Mesothelial cell of epicardium (in vitro differentiated cells): ENCODE measurements around the gene PAOX. TPM values are rescaled to one million over a fixed set of nuclear protein-coding genes. Genes with fewer than 3 reads are reported as not detected.
A peak's percentile ranks its signal among the peaks of the same experiment; 100 is the strongest.

Experiments
- DNase-seq, 2 experiments: peaks; one replicate each; pipeline ENCODE4 v3.0.0; 2021; ENCODE audit warnings: low spot score in 2 of 2; ENCODE audit not compliant: unreplicated experiment in 2 of 2
- H3K27ac Mint-ChIP-seq: 2 replicates; pipeline ENCODE4 v1.8.0; 2021; ENCODE audit warnings: mixed read lengths
- H3K27me3 Mint-ChIP-seq: 2 replicates; pipeline ENCODE4 v1.8.0; 2021; ENCODE audit warnings: low read depth, mixed read lengths
- H3K36me3 Mint-ChIP-seq: 2 replicates; pipeline ENCODE4 v1.8.0; 2021; ENCODE audit warnings: mixed read lengths
- H3K4me1 Mint-ChIP-seq: 2 replicates; pipeline ENCODE4 v1.8.0; 2021; ENCODE audit warnings: mixed read lengths
- H3K4me3 Mint-ChIP-seq: 2 replicates; pipeline ENCODE4 v1.8.0; 2021; ENCODE audit warnings: mild to moderate bottlenecking, moderate library complexity, mixed read lengths
- H3K9me3 Mint-ChIP-seq: 2 replicates; pipeline ENCODE4 v1.8.0; 2021; ENCODE audit warnings: mixed read lengths
- total RNA-seq: library from RNA; stranded (reverse); gene quantifications from 3 replicates; pipeline ENCODE4 v1.2.1, GENCODE V29; 2021
- TF ChIP-seq, protein P1 (sequence below): fragments of 200-600 bp; sonication (generic); IDR thresholded peaks from one replicate; pipeline ENCODE4 v1.5.0; 2021; ENCODE audit warnings: antibody characterized with exemption; ENCODE audit not compliant: unreplicated experiment

Gene PAOX
- total RNA-seq, 1 donor from 2014 or later: 7.5 TPM

DNA sequence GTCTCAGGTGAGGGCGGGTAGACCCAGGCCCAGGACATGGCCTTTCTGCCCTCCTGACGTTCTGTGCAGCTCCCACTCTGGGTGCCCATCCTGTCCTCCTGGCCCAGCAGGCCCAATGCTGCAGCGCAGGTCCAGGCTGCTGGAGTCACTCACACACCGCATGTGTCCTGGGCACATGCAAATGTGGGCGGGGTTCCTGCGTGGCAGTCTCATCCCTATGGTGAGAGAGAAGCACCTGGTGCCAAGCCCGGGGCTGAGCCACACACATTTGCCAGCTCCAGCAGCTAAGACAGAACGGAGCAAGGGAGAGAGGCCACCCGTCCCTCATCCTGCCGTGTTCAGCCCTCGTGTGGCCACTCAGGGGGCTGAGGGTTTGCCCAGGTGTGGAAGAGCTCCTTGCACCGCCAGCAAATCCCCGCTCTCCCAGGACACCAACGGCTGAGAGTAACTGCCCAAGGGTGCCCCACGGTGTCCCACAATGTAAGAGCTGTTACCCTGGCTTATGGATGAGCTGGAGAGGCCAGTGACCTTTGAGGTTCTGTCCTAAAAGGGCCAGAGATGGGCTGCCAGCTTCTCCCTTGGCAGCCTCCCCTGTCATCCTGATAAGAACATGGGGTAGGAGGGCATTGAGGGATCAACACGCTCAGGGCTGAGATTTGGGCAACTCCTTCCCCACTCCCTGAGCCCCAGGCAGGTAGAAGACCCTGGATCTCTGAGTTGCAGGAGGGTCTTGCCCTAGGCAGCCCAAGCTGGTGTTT lies 25.7 kb upstream of the PAOX start:
- Mint-ChIP-seq H3K27me3 (no peaks in the 10 kb centered on the region), H3K9me3 (no peaks in the 10 kb centered on the region), H3K36me3 (no peaks in the 10 kb centered on the region), H3K4me1 (peaks cover 3% of the 10 kb centered on the region), H3K27ac (no peak overlapping the region), H3K4me3 (no peak overlapping the region)
- TF ChIP-seq, protein P1, sequence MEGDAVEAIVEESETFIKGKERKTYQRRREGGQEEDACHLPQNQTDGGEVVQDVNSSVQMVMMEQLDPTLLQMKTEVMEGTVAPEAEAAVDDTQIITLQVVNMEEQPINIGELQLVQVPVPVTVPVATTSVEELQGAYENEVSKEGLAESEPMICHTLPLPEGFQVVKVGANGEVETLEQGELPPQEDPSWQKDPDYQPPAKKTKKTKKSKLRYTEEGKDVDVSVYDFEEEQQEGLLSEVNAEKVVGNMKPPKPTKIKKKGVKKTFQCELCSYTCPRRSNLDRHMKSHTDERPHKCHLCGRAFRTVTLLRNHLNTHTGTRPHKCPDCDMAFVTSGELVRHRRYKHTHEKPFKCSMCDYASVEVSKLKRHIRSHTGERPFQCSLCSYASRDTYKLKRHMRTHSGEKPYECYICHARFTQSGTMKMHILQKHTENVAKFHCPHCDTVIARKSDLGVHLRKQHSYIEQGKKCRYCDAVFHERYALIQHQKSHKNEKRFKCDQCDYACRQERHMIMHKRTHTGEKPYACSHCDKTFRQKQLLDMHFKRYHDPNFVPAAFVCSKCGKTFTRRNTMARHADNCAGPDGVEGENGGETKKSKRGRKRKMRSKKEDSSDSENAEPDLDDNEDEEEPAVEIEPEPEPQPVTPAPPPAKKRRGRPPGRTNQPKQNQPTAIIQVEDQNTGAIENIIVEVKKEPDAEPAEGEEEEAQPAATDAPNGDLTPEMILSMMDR: no peak
- no peak for DNase-seq

DNA sequence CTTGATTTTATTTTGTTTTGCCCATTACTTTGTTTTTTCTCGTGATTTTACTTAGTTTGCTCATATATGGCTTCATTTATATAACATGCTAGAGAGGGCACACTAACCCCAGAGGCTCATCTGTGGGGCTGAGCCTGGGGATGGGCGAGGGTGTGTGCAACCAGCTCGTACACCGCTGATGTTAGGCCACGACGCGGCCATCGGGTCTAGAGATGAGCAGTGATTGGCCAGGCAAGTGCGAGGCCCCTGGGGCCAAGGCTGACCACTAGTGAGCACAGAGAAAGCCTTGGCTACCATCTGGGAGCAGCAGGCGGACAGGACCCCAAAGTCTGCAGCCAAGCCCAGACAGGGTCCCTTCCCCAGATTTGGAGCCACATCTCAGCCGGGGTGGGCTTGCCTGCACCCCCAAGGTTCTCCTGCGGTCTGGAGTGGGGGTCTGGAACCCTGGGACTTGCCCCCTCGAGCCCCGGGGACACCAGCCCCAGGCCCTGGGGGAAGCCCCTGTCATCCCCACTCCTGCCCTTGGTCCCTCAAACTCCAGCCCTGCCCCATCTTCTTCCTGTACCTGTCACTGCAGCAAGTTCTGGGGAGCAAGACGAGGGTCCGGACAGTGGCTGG lies 25.0 kb upstream of the PAOX start:
- no peak overlapping the region for H3K4me3 Mint-ChIP-seq
- DNase-seq: no peak
- TF ChIP-seq, protein P1: no peak
- no peaks in the 10 kb centered on the region for H3K9me3 Mint-ChIP-seq
- no peak overlapping the region for H3K27ac Mint-ChIP-seq
- H3K36me3 Mint-ChIP-seq: no peaks in the 10 kb centered on the region
- no peaks in the 10 kb centered on the region for H3K27me3 Mint-ChIP-seq
- H3K4me1 Mint-ChIP-seq: peaks cover 8% of the 10 kb centered on the region

DNA sequence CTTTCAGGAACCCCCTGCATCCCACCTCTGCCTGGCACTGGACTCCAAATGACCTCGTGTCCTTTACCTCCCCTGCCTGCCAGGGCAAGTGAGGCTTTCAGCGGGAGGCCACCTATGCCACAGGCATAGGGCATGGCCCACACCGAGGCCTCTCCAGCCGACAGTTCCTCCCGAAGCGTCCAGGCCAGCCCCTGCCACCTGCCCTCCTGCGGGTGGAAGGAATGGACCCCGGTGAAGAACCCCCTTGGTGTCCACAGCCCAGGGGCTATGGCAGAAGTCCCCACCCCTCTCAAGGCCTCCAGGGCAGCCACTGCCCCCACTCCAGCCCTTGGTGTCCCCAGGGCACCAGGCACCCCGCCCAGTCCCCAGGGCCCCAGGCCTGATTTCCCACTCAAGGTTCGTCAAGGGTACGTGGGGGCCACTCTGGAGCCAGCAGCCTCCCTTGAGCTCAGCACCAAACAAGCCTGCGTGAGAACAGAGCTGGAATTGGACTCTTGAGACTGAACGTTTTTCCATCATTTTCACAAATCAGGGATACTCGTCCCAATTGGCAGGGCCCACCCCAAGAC lies 24.3 kb upstream of the PAOX start:
- Mint-ChIP-seq H3K27me3 (no peaks in the 10 kb centered on the region), H3K4me3 (no peak overlapping the region), H3K4me1 (peaks cover 12% of the 10 kb centered on the region), H3K27ac (no peak overlapping the region), H3K9me3 (no peaks in the 10 kb centered on the region), H3K36me3 (no peaks in the 10 kb centered on the region)
- TF ChIP-seq, protein P1: no peak
- no peak for DNase-seq

DNA sequence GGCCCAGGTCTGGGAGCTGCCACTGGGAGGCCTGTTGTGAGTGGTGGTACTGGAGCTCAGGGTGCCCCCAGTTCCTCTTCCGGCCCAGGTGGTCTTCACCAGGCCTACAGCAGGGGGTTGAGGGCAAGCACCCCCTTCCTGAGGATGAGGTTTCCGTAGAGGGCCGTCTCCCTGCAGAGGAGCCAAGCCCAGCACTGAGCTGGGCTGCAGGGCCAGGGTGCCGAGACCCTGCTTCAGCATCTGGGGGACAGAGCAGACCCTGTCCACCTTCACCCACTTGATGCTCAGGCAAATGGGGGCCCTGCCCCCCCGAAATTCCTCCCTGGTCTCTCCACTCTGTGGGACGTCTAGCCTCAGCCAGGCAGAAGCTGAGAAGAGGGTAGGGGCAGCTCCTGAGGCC lies 23.8 kb upstream of the PAOX start:
- no peaks in the 10 kb centered on the region for H3K9me3 Mint-ChIP-seq
- H3K27ac Mint-ChIP-seq: no peak overlapping the region
- H3K4me1 Mint-ChIP-seq: peaks cover 17% of the 10 kb centered on the region
- no peaks in the 10 kb centered on the region for H3K27me3 Mint-ChIP-seq
- no peak overlapping the region for H3K4me3 Mint-ChIP-seq
- no peaks in the 10 kb centered on the region for H3K36me3 Mint-ChIP-seq
- TF ChIP-seq, protein P1: no peak
- no peak for DNase-seq

GRCh38 chr10:133355991-133356390 lies 23.1 kb upstream of the PAOX start:
- DNase-seq: no peak
- H3K36me3 Mint-ChIP-seq: no peaks in the 10 kb centered on the region
- no peak overlapping the region for H3K27ac Mint-ChIP-seq
- TF ChIP-seq, protein P1: no peak
- no peaks in the 10 kb centered on the region for H3K27me3 Mint-ChIP-seq
- peak overlapping the region; percentile 60 for H3K4me3 Mint-ChIP-seq
- H3K4me1 Mint-ChIP-seq: peaks cover 20% of the 10 kb centered on the region
- H3K9me3 Mint-ChIP-seq: no peaks in the 10 kb centered on the region
